Thyroid gland (tissue), 4 donors: ENCODE measurements around the gene SRRM2. TPM values are rescaled to one million over a fixed set of nuclear protein-coding genes. Genes with fewer than 3 reads are reported as not detected.

Source experiments
- DNase-seq, 2 donors: peaks; one replicate each; pipeline ENCODE4 v3.0.0-alpha.2; 2019
- H3K27ac ChIP-seq, 3 donors: fragments of 200-600 bp; sonication (generic); 1 replicate in 2 of 3; 2 replicates in 1 of 3; pipeline ENCODE4 v1.5.1; 2016 to 2019; ENCODE audit warnings: mild to moderate bottlenecking in 1 of 3, moderate library complexity in 1 of 3
- H3K27me3 ChIP-seq: fragments of 200-600 bp; sonication (generic); one replicate; pipeline ENCODE4 v1.5.1; 2019
- H3K36me3 ChIP-seq, 2 donors: fragments of 200-600 bp; sonication (generic); one replicate each; pipeline ENCODE4 v1.5.1; 2016 to 2019
- H3K4me1 ChIP-seq, 2 donors: fragments of 200-600 bp; sonication (generic); one replicate each; pipeline ENCODE4 v1.5.1; 2017 to 2019
- H3K4me3 ChIP-seq, 3 donors: fragments of 200-600 bp; sonication (generic); replicated peaks in 1 of 3; 1 replicate in 2 of 3; 2 replicates in 1 of 3; pipeline ENCODE4 v1.5.1; 2016; ENCODE audit warnings: mild to moderate bottlenecking in 1 of 3
- H3K9me3 ChIP-seq: fragments of 200-600 bp; sonication (generic); one replicate; pipeline ENCODE4 v1.5.1; 2017
- CTCF ChIP-seq, 6 experiments: fragments of 200-600 bp in 3 of 6; fragments of 450-650 bp in 3 of 6; sonication (generic) in 3 of 6; IDR thresholded peaks; one replicate each; pipeline ENCODE4 v1.5.1; 2016 to 2019; ENCODE audit warnings: antibody characterized with exemption in 6 of 6, mild to moderate bottlenecking in 2 of 6, inconsistent platforms in 1 of 6, moderate library complexity in 1 of 6
- POLR2A ChIP-seq, 2 donors: fragments of 450-650 bp; IDR thresholded peaks; one replicate each; pipeline ENCODE4 v1.6.1; 2017; ENCODE audit warnings: antibody characterized with exemption in 2 of 2, mild to moderate bottlenecking in 2 of 2, moderate library complexity in 1 of 2
- WGBS, 2 donors: methylation state at CpG; one replicate each; pipeline ENCODE4 v1.1.5; 2017; 5-methylcytosine and 5-hydroxymethylcytosine counted together
- intact Hi-C: fragments of 100-400 bp; cut with DNase I; formaldehyde crosslinking; loops from one replicate; pipeline ENCODE4 v1.15.1; 2023
- total RNA-seq, 4 donors: library from RNA; depleted of rRNA; stranded (reverse); fragments of >200 nt; gene quantifications; one replicate each; pipeline ENCODE4 v1.2.3, GENCODE V29; 2016

SRRM2 gene
- total RNA-seq, 4 donors from 2014 or later, result 262 to 378 (median 312) TPM

- 72 to 84% methylated on average over 10 to 12 of the region's 20 CpGs for WGBS, 2 donors
- Histone ChIP-seq H3K4me3 (no peak overlapping the region), H3K4me1 (no peaks in the 10 kb centered on the region), H3K9me3 (no peaks in the 10 kb centered on the region), H3K27ac (no peak overlapping the region), H3K27me3 (no peaks in the 10 kb centered on the region), H3K36me3 (no peaks in the 10 kb centered on the region)
- intact Hi-C loops, result no loop called here
- no peak for TF ChIP-seq POLR2A (IDR thresholded peaks at IDR 0.05)
- no peak for TF ChIP-seq CTCF (IDR thresholded peaks at IDR 0.05)
- DNase-seq, result no peak
Measured at GRCh38 chr16:2814551-2815298, 62.3 kb downstream of the SRRM2 start.

GRCh38 chr16:2815299-2815771 lies 62.9 kb downstream of the SRRM2 start:
- Histone ChIP-seq H3K9me3 (no peaks in the 10 kb centered on the region), H3K27ac (no peak overlapping the region), H3K4me3 (no peak overlapping the region), H3K4me1 (no peaks in the 10 kb centered on the region), H3K36me3 (no peaks in the 10 kb centered on the region), H3K27me3 (no peaks in the 10 kb centered on the region)
- DNase-seq, result no peak
- intact Hi-C loops, result no loop called here
- WGBS, 2 donors, result 51 to 83% methylated on average over 5 to 10 of the region's 10 CpGs
- TF ChIP-seq POLR2A (IDR thresholded peaks at IDR 0.05) (no peak), CTCF (IDR thresholded peaks at IDR 0.05) (no peak)

- 78 to 80% methylated on average over 9 to 20 of the region's 28 CpGs for WGBS, 2 donors
- Histone ChIP-seq H3K4me3 (no peak within 1 kb of the TSS), H3K36me3 (no peaks in the 10 kb centered on the region), H3K27ac (no peak within 1 kb of the TSS), H3K27me3 (no peaks in the 10 kb centered on the region), H3K4me1 (no peaks in the 10 kb centered on the region), H3K9me3 (no peaks in the 10 kb centered on the region)
- TF ChIP-seq POLR2A (IDR thresholded peaks at IDR 0.05), result no peak
- no peak for TF ChIP-seq CTCF (IDR thresholded peaks at IDR 0.05)
- intact Hi-C loops, result no loop called here
- no peak for DNase-seq
Measured at GRCh38 chr16:2816751-2817339, 64.4 kb downstream of the SRRM2 start, which contains the start of gene PRSS21. TSS of gene PRSS21 (plus strand) at chr16:2817237. CDS start at chr16:2817269, 32 bp downstream.

GRCh38 chr16:2817340-2818271 lies 65.2 kb downstream of the SRRM2 start:
- WGBS, 2 donors, result 74 to 84% methylated on average over 44 to 67 of the region's 68 CpGs

More at GRCh38 chr16:2817340-2818271, 65.2 kb downstream of the SRRM2 start:
- no peak for DNase-seq
- H3K4me1 ChIP-seq, result no peaks in the 10 kb centered on the region
- no peak overlapping the region for H3K27ac ChIP-seq
- intact Hi-C loops, result no loop called here
- TF ChIP-seq POLR2A (IDR thresholded peaks at IDR 0.05) (no peak), CTCF (IDR thresholded peaks at IDR 0.05) (no peak)
- no peaks in the 10 kb centered on the region for H3K9me3 ChIP-seq
- no peak overlapping the region for H3K4me3 ChIP-seq
- H3K36me3 ChIP-seq, result no peaks in the 10 kb centered on the region
- H3K27me3 ChIP-seq, result no peaks in the 10 kb centered on the region
